ENCODE measurements around the gene PDGFA. TPM values are rescaled to one million over a fixed set of nuclear protein-coding genes. Genes with fewer than 3 reads are reported as not detected.

The PDGFA gene
- total and polyA plus RNA-seq, 8 donors, result 11.1 to 93.0 (median 41.8) TPM

DNA sequence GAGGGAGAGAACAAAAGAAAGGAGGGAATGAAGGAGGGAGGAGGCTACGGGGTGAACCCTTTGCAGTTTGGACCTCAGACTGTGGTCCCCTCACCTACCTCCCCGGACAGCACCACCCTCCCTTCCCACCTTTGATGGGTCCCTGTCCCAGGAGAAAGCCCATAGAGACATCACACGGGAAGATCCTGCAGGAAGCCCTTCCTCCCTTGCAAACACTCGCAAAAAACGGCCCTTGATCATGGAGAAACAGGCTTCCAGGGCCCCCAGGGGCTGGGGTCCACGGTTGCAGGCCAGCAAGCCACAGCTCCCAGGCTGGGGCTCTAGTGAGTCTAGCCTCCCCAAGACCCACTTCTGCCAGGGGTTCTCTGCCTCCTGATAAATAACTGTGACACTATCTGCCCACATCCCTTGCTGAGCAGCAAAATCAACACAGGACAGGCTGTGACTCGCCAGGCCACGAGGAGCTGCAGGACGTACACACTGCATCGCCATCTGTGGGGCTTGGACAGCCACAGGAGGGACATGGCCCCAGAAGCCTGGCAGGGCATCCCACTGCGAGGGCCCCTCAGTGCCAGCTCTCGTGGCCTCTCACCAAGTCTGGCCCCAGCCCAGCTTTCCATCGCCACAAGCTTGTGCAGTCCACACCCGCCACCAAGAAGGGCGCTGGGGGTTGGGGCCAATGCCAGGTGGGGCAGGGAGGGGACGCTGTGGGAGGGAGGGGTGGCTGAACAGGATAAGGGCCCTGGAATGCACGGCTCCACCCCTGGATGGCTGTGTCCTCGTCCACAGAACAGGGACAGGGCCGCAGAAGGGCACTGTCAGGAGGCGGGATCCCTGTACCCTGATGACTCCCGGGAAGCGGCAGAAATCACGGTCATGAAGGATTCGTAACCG lies 34.2 kb downstream of the PDGFA start:
- intact Hi-C loops (cut with DNase I; ENCODE audit: low total_unique reads), result no loop called here
- WGBS, 5 donors, result 29 to 50% (median 46%) methylated on average over 7 to 25 of the region's 25 CpGs
- Histone ChIP-seq H3K27ac (no peak overlapping the region), H3K27me3 (peaks cover 0 to 42% (median 3%) of the 10 kb centered on the region in 3 donors), H3K4me1 (peaks cover 0 to 22% (median 13%) of the 10 kb centered on the region in 4 donors), H3K36me3 (no peaks in the 10 kb centered on the region), H3K4me3 (no peak overlapping the region), H3K9me3 (no peaks in the 10 kb centered on the region)
- peak; percentile 47 to 60 for DNase-seq
- TF ChIP-seq POLR2A (IDR thresholded peaks at IDR 0.05) (no peak), EP300 (IDR thresholded peaks at IDR 0.05) (no peak), POLR2AphosphoS5 (IDR thresholded peaks at IDR 0.05) (no peak)
- TF ChIP-seq, protein P1, sequence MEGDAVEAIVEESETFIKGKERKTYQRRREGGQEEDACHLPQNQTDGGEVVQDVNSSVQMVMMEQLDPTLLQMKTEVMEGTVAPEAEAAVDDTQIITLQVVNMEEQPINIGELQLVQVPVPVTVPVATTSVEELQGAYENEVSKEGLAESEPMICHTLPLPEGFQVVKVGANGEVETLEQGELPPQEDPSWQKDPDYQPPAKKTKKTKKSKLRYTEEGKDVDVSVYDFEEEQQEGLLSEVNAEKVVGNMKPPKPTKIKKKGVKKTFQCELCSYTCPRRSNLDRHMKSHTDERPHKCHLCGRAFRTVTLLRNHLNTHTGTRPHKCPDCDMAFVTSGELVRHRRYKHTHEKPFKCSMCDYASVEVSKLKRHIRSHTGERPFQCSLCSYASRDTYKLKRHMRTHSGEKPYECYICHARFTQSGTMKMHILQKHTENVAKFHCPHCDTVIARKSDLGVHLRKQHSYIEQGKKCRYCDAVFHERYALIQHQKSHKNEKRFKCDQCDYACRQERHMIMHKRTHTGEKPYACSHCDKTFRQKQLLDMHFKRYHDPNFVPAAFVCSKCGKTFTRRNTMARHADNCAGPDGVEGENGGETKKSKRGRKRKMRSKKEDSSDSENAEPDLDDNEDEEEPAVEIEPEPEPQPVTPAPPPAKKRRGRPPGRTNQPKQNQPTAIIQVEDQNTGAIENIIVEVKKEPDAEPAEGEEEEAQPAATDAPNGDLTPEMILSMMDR (IDR thresholded peaks at IDR 0.05), result no peak

DNA sequence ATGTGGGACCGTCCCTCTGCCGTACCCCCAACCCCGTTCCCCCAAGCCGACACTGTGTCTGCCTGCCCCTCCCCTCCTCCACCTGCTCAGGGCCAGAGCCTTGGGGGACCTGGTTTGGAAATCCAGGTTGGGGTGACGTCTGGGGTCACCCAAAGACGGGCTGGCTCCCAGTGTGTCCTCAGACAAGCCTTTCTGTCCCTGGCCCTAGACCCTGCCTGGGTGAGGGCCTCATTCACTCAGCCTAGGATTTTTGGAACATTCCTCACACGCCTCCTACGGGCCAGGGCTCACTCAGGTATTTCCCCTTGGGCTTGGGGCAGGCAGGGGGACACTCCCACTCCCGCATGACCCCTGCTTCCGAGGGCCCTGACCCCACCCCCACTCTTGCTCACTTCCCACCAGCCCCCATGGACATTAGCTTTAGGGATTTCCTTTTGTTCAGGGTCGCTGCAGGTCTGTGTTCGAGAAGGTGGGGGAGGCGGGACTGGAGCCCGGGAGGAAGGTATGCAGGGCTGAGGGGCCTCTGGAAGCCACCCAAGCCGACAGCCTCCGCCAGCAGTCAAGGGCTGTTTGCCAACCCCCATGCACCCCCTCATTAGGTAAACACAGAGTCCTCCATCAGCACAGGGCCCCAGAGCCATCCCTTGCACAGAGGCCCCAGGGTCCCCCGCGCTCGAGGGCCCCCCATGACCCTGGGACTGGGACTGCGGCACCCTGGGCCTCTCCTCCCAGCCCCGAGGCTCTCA lies 35.1 kb downstream of the PDGFA start:
- TF ChIP-seq, protein P1 (IDR thresholded peaks at IDR 0.05), result no peak
- TF ChIP-seq POLR2A (IDR thresholded peaks at IDR 0.05) (no peak), POLR2AphosphoS5 (IDR thresholded peaks at IDR 0.05) (no peak), EP300 (IDR thresholded peaks at IDR 0.05) (no peak)
- no peak overlapping the region for H3K27ac ChIP-seq
- H3K27me3 ChIP-seq, result peaks cover 0 to 51% (median 12%) of the 10 kb centered on the region in 3 donors
- no peaks in the 10 kb centered on the region for H3K9me3 ChIP-seq
- DNase-seq, result peak in 1 of 2 donors; percentile 74
- no peak overlapping the region for H3K4me3 ChIP-seq
- H3K36me3 ChIP-seq, result no peaks in the 10 kb centered on the region
- 60 to 77% (median 66%) methylated on average over 9 to 21 of the region's 21 CpGs for WGBS, 5 donors
- intact Hi-C loops (cut with DNase I; ENCODE audit: low total_unique reads), result no loop called here
- H3K4me1 ChIP-seq, result peaks cover 0 to 23% (median 14%) of the 10 kb centered on the region in 4 donors

DNA sequence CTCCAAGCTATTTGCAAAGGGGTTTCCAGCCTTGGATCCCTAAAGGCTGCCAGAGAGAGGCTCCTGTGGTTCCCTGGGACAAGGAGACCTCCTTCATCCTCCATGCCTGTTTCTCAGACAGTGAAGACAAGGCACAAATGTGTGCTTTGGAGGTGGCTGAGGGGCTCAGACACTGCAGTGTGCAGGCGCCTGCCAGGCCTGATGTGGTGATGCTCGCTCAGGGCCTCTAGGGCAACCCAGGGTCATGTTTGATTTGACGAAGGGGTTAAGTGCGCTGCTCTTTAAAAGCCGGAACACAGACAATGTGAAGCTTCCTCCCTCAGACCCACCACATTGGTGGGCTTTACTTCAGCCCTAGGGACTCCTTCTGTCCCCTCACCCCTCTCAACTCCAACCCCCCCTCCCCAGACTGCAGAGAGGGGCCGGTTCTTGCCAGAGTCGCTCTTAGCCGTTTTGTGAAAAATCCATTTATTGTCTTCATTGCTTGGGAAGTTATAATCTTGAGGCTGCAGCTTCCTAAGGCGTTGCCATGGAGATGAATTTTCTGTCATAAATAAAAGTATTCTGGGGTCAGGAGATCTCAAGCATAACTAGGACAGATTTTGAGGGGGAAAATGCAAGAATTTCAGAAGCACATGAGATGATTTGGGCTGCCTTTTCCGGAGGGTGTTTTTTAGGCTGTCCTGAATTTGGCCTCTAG lies 35.8 kb downstream of the PDGFA start:
- Histone ChIP-seq H3K9me3 (no peaks in the 10 kb centered on the region), H3K27ac (no peak overlapping the region), H3K4me1 (peaks cover 0 to 23% (median 14%) of the 10 kb centered on the region in 4 donors), H3K4me3 (no peak overlapping the region), H3K36me3 (no peaks in the 10 kb centered on the region), H3K27me3 (peaks cover 0 to 52% (median 13%) of the 10 kb centered on the region in 3 donors)
- peak in 1 of 2 donors; percentile 60 for DNase-seq
- TF ChIP-seq EP300 (IDR thresholded peaks at IDR 0.05), result no peak
- TF ChIP-seq, protein P1 (IDR thresholded peaks at IDR 0.05), result no peak
- no peak for TF ChIP-seq POLR2AphosphoS5 (IDR thresholded peaks at IDR 0.05)
- no peak for TF ChIP-seq POLR2A (IDR thresholded peaks at IDR 0.05)
- WGBS, 5 donors, result 80 to 89% (median 83%) methylated on average over 10 of the region's 10 CpGs
- intact Hi-C loops (cut with DNase I; ENCODE audit: low total_unique reads), result no loop called here
